H9 (cell line): ENCODE data around the gene ZBTB8OS. TPM values are rescaled to one million over a fixed set of nuclear protein-coding genes. Genes with fewer than 3 reads are reported as not detected.

Experiments
- DNase-seq: peaks from one replicate; pipeline ENCODE4 v3.0.0-alpha.2; 2017
- H2AFZ ChIP-seq: one replicate; pipeline ENCODE4 v1.6.1; 2013; ENCODE audit warnings: mild to moderate bottlenecking, low read length, control low read depth, moderate library complexity
- H2AK5ac ChIP-seq: 2 replicates; pipeline ENCODE4 v1.6.1; 2013; ENCODE audit warnings: low read length, control low read depth, mixed read lengths; ENCODE audit not compliant: insufficient read length
- H2BK120ac ChIP-seq: one replicate; pipeline ENCODE4 v1.6.1; 2013; ENCODE audit warnings: low read depth, mild to moderate bottlenecking, low read length, control low read depth, inconsistent platforms; ENCODE audit not compliant: poor library complexity, severe bottlenecking
- H2BK12ac ChIP-seq: 2 replicates; pipeline ENCODE4 v1.6.1; 2013; ENCODE audit warnings: low read length, control low read depth, mixed read lengths, low read depth; ENCODE audit not compliant: insufficient read length
- H2BK15ac ChIP-seq: 2 replicates; pipeline ENCODE4 v1.6.1; 2013; ENCODE audit warnings: low read depth, low read length, control low read depth
- H2BK20ac ChIP-seq: one replicate; pipeline ENCODE4 v1.6.1; 2013; ENCODE audit warnings: low read depth, mild to moderate bottlenecking, low read length, control low read depth, inconsistent platforms; ENCODE audit not compliant: poor library complexity, severe bottlenecking
- H2BK5ac ChIP-seq: 2 replicates; pipeline ENCODE4 v1.6.1; 2013; ENCODE audit warnings: low read length, control low read depth, mixed read lengths; ENCODE audit not compliant: insufficient read length
- H3K14ac ChIP-seq: 2 replicates; pipeline ENCODE4 v1.6.1; 2013; ENCODE audit warnings: low read length, control low read depth; ENCODE audit not compliant: insufficient read depth
- H3K18ac ChIP-seq: 2 replicates; pipeline ENCODE4 v1.6.1; 2013; ENCODE audit warnings: low read depth, mild to moderate bottlenecking, mixed read lengths, low read length, control low read depth; ENCODE audit not compliant: insufficient read length
- H3K23ac ChIP-seq: 2 replicates; pipeline ENCODE4 v1.6.1; 2013; ENCODE audit warnings: low read length, control low read depth, mixed read lengths, low read depth; ENCODE audit not compliant: insufficient read length
- H3K23me2 ChIP-seq: 2 replicates; pipeline ENCODE4 v1.6.1; 2013; ENCODE audit warnings: low read depth, mild to moderate bottlenecking, mixed read lengths, low read length, control low read depth; ENCODE audit not compliant: insufficient read length, poor library complexity, severe bottlenecking
- H3K27ac ChIP-seq: 2 replicates; pipeline ENCODE4 v1.5.1; 2013; ENCODE audit warnings: low read length, control low read depth, mixed read lengths, low read depth; ENCODE audit not compliant: insufficient read length
- H3K27me3 ChIP-seq: 2 replicates; pipeline ENCODE4 v1.6.1; 2013; ENCODE audit warnings: low read length, control low read depth, inconsistent platforms; ENCODE audit not compliant: insufficient read depth
- H3K4ac ChIP-seq: 2 replicates; pipeline ENCODE4 v1.6.1; 2013; ENCODE audit warnings: low read depth, mild to moderate bottlenecking, control low read depth, inconsistent platforms, low read length, moderate library complexity
- H3K4me1 ChIP-seq: 2 replicates; pipeline ENCODE4 v1.6.1; 2013; ENCODE audit warnings: low read length, control low read depth, inconsistent platforms; ENCODE audit not compliant: insufficient read depth
- H3K4me2 ChIP-seq: 2 replicates; pipeline ENCODE4 v1.6.1; 2013; ENCODE audit warnings: low read length, control low read depth, mixed read lengths; ENCODE audit not compliant: insufficient read length, insufficient read depth
- H3K56ac ChIP-seq: 2 replicates; pipeline ENCODE4 v1.6.1; 2013; ENCODE audit warnings: low read depth, mild to moderate bottlenecking, mixed read lengths, low read length, control low read depth; ENCODE audit not compliant: insufficient read length
- H3K79me1 ChIP-seq: 2 replicates; pipeline ENCODE4 v1.6.1; 2013; ENCODE audit warnings: low read depth, mild to moderate bottlenecking, moderate library complexity, low read length, control low read depth, inconsistent platforms; ENCODE audit not compliant: insufficient read depth, poor library complexity, severe bottlenecking
- H3K79me2 ChIP-seq: 2 replicates; pipeline ENCODE4 v1.6.1; 2013; ENCODE audit warnings: low read length, control low read depth, inconsistent platforms; ENCODE audit not compliant: insufficient read depth
- H3K9ac ChIP-seq: 2 replicates; pipeline ENCODE4 v1.6.1; 2013; ENCODE audit warnings: low read length, control low read depth, mixed read lengths; ENCODE audit not compliant: insufficient read length; ENCODE audit errors: extremely low read depth
- H3K9me3 ChIP-seq: one replicate; pipeline ENCODE4 v1.6.1; 2013; ENCODE audit warnings: low read depth, low read length, inconsistent platforms; ENCODE audit not compliant: control insufficient read depth
- H3T11ph ChIP-seq: one replicate; pipeline ENCODE4 v1.6.1; 2013; ENCODE audit warnings: mild to moderate bottlenecking, low read length, control low read depth, inconsistent platforms
- H4K20me1 ChIP-seq: one replicate; pipeline ENCODE4 v1.6.1; 2013; ENCODE audit not compliant: control insufficient read depth, insufficient read length, insufficient read depth
- H4K5ac ChIP-seq: 2 replicates; pipeline ENCODE4 v1.6.1; 2013; ENCODE audit warnings: low read depth, mild to moderate bottlenecking, mixed read lengths, low read length, control low read depth; ENCODE audit not compliant: insufficient read length
- H4K8ac ChIP-seq: replicated peaks from 2 replicates; pipeline ENCODE4 v1.6.1; 2013; ENCODE audit warnings: low read length, control low read depth, mixed read lengths, low read depth; ENCODE audit not compliant: insufficient read length
- H4K91ac ChIP-seq: 2 replicates; pipeline ENCODE4 v1.6.1; 2013; ENCODE audit warnings: low read depth, mild to moderate bottlenecking, moderate library complexity, mixed read lengths, low read length, control low read depth; ENCODE audit not compliant: insufficient read length
- H3K27ac Mint-ChIP-seq, 3 experiments: 2 replicates in 2 of 3; 3 replicates in 1 of 3; pipeline ENCODE4 v1.8.0; 2020 to 2021; ENCODE audit warnings: mixed read lengths in 3 of 3, mild to moderate bottlenecking in 1 of 3, moderate library complexity in 1 of 3
- H3K27me3 Mint-ChIP-seq: 2 replicates; pipeline ENCODE4 v1.8.0; 2021; ENCODE audit warnings: low read depth, mild to moderate bottlenecking, moderate library complexity, mixed read lengths
- H3K36me3 Mint-ChIP-seq, 3 experiments: 2 replicates in 2 of 3; 3 replicates in 1 of 3; pipeline ENCODE4 v1.8.0; 2020 to 2021; ENCODE audit warnings: low read depth in 3 of 3, mixed read lengths in 3 of 3; ENCODE audit not compliant: insufficient read depth in 1 of 3
- H3K4me1 Mint-ChIP-seq, 2 experiments: 2 replicates each; pipeline ENCODE4 v1.8.0; 2020; ENCODE audit warnings: mixed read lengths in 2 of 2
- H3K4me3 Mint-ChIP-seq, 2 experiments: 2 replicates in 1 of 2; 3 replicates in 1 of 2; pipeline ENCODE4 v1.8.0; 2020 to 2021; ENCODE audit warnings: mild to moderate bottlenecking in 2 of 2, mixed read lengths in 2 of 2, moderate library complexity in 1 of 2
- H3K9me3 Mint-ChIP-seq, 2 experiments: 2 replicates in 1 of 2; 3 replicates in 1 of 2; pipeline ENCODE4 v1.8.0; 2020; ENCODE audit warnings: mild to moderate bottlenecking in 2 of 2, mixed read lengths in 2 of 2, moderate library complexity in 1 of 2
- CTCF ChIP-seq: fragments of 200-600 bp; sonication (generic); conservative IDR thresholded peaks from 3 replicates; pipeline ENCODE4 v1.8.0; 2021; ENCODE audit warnings: antibody characterized with exemption, mild to moderate bottlenecking
- WGBS: extraction: QIAGEN DNeasy Blood & Tissue Kit; methylation state at CpG from one replicate; pipeline ENCODE4 v1.1.7; 2013; ENCODE audit warnings: missing lambda C conversion rate, low lambda C conversion rate, mixed read lengths; ENCODE audit not compliant: insufficient read length; ENCODE audit errors: extremely low coverage; 5-methylcytosine and 5-hydroxymethylcytosine counted together
- total RNA-seq: library from RNA; stranded (reverse); gene quantifications from 2 replicates; pipeline ENCODE4 v1.2.1, GENCODE V29; 2021

ZBTB8OS gene
- total RNA-seq, 1 experiment from 2014 or later: 59.4 TPM

GRCh38 chr1:32659581-32659980 is 9.2 kb upstream of the ZBTB8OS start:
- H3K18ac ChIP-seq: no peak overlapping the region
- H2BK120ac ChIP-seq: no peak overlapping the region
- H3K9ac ChIP-seq: no peak overlapping the region
- H3T11ph ChIP-seq: no peak overlapping the region
- H2BK15ac ChIP-seq: no peak overlapping the region
- H4K91ac ChIP-seq: no peak overlapping the region
- Mint-ChIP-seq H3K36me3 (peaks cover 68 to 92% (median 90%) of the 10 kb centered on the region in 3 experiments; a peak in 6 of 7 replicates), H3K9me3 (no peaks in the 10 kb centered on the region), H3K4me3 (no peak overlapping the region), H3K4me1 (peaks cover 7 to 10% of the 10 kb centered on the region in 2 experiments), H3K27ac (no peak overlapping the region), H3K27me3 (no peaks in the 10 kb centered on the region)
- H4K20me1 ChIP-seq: no peaks in the 10 kb centered on the region
- WGBS: no CpG with 5 or more reads among the region's 1 CpG
- no peak overlapping the region for H3K14ac ChIP-seq
- no peak overlapping the region for H3K56ac ChIP-seq
- H3K79me1 ChIP-seq: no peaks in the 10 kb centered on the region
- no peak overlapping the region for H2BK12ac ChIP-seq
- H3K4ac ChIP-seq: no peak overlapping the region
- no peak overlapping the region for H2AK5ac ChIP-seq
- H2BK5ac ChIP-seq: no peak overlapping the region
- no peak overlapping the region for H2AFZ ChIP-seq
- no peaks in the 10 kb centered on the region for H3K27me3 ChIP-seq
- no peak overlapping the region for H4K8ac ChIP-seq
- no peak for TF ChIP-seq CTCF
- no peak overlapping the region for H2BK20ac ChIP-seq
- H3K23ac ChIP-seq: no peak overlapping the region
- no peak overlapping the region for H4K5ac ChIP-seq
- H3K4me1 ChIP-seq: no peaks in the 10 kb centered on the region
- H3K9me3 ChIP-seq: no peaks in the 10 kb centered on the region
- H3K27ac ChIP-seq: no peak overlapping the region
- no peak for DNase-seq
- H3K4me2 ChIP-seq: no peak overlapping the region
- H3K23me2 ChIP-seq: no peaks in the 10 kb centered on the region
- H3K79me2 ChIP-seq: peaks cover 7% of the 10 kb centered on the region; the same call in 1 of the 2 replicates
